Rectal smooth muscle tissue (tissue), 1 donor: ENCODE results near the gene TUSC7.

Experiments
- H3K27ac ChIP-seq: one replicate; pipeline ENCODE4 v1.7.0; 2013; ENCODE audit warnings: low read depth, low read length, inconsistent platforms
- H3K27me3 ChIP-seq: one replicate; pipeline ENCODE4 v1.7.0; 2013; ENCODE audit warnings: low read length; ENCODE audit not compliant: control insufficient read depth, insufficient read depth
- H3K36me3 ChIP-seq: one replicate; pipeline ENCODE4 v1.7.0; 2013; ENCODE audit warnings: low read length; ENCODE audit not compliant: control insufficient read depth, insufficient read depth
- H3K4me1 ChIP-seq: one replicate; pipeline ENCODE4 v1.7.0; 2013; ENCODE audit warnings: low read length; ENCODE audit not compliant: control insufficient read depth, insufficient read depth
- H3K4me3 ChIP-seq: one replicate; pipeline ENCODE4 v1.7.0; 2013; ENCODE audit warnings: low read length
- H3K9ac ChIP-seq: one replicate; pipeline ENCODE4 v1.7.0; 2013; ENCODE audit warnings: low read length

The TUSC7 gene

DNA sequence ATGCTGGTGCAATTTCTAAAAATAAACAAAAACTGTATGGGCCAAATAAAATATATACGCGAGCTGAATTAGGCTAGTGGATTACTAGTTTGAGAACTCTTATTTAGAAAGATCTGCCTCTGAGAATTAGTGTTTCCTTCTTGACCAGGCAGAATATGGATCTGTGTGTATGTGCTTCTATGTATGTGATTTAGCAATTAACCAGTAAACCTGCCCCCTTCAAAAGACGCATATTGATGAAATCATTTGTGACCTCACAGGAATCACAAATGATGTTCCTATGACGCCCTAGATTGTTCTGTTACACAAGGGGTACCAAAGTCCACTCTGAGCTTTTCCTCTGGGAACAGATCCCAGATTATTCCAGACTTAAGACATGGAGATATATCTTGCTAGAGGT, at the start of gene TUSC7:
TSS of gene TUSC7 (plus strand) at position 301 of the 400 bp plus-strand sequence.
- Histone ChIP-seq H3K9ac (no peak within 1 kb of the TSS), H3K36me3 (no peaks in the 10 kb centered on the region), H3K4me1 (no peaks in the 10 kb centered on the region), H3K27me3 (no peaks in the 10 kb centered on the region), H3K4me3 (no peak within 1 kb of the TSS), H3K27ac (no peak within 1 kb of the TSS)

DNA sequence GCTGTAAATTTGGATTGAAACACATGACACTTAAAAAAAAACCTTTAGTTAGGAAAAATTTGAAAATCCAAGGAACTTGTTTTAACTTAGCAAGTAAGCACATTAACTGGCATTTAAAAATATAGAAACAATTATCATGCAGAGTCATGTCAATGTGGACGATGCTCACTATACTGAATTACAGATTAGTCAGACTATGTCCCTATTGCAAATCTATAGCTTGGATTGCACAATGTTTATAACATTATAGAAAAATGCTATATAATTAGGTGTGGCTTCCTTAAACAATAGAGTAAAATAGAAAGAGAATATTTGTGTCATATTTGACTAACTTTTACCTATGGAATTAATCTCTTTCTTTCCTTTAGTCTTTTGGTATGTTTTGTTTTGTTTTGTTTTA, 48.4 kb upstream of the TUSC7 start:
- H3K9ac ChIP-seq: no peak overlapping the region

DNA sequence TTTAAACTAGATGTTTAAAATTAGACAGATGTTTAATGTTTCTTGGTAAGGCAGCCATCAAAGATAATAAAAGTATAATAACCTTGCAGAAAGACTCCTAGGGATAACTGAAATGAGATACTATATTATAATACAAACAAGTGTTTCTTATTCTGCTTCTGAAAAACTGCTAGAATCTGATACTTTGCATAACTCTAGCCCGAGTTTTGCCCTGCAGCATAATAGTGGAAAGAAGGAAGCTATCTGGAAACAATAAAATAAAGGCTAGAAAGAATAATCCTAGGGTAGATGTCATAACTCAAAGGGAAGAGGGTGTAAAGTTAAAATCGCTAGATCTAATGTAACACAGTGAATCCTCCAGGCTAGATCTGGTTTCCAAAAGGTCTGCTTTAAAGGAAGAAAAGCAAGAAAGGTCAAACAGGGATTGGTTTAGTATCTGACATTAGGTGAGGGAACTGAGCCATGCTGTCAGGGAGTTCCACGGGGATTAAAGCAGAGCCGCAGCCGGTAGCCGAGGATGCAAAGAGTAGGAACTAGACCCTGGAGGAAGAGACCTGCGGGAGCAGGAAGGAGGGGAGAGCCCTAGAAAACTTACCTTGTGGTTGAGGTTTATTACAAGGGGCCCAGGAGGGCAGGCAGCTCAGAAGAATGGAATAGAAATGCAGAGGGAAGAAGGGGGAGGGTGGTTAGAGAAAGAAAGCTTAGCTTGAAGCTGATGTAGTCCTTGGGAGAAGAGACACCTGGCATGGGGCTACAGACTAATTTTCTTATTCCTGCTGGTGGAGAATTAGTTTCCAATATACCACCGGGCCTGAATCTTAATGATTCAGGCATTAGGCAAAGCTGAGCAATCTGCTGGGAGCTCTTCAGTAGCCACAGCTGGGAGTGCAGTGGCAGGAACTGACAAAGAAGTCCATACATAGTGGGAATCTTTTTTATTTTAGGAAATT, 46.1 kb upstream of the TUSC7 start:
- H3K27ac ChIP-seq: no peak overlapping the region
- H3K27me3 ChIP-seq: no peaks in the 10 kb centered on the region
- no peaks in the 10 kb centered on the region for H3K36me3 ChIP-seq
- H3K4me1 ChIP-seq: peaks cover 3% of the 10 kb centered on the region
- H3K4me3 ChIP-seq: no peak overlapping the region
- H3K9ac ChIP-seq: no peak overlapping the region

More for the DNA sequence above, 48.4 kb upstream of the TUSC7 start:
- H3K27me3 ChIP-seq: no peaks in the 10 kb centered on the region
- H3K27ac ChIP-seq: no peak overlapping the region
- no peak overlapping the region for H3K4me3 ChIP-seq
- H3K36me3 ChIP-seq: no peaks in the 10 kb centered on the region
- H3K4me1 ChIP-seq: peaks cover 3% of the 10 kb centered on the region

DNA sequence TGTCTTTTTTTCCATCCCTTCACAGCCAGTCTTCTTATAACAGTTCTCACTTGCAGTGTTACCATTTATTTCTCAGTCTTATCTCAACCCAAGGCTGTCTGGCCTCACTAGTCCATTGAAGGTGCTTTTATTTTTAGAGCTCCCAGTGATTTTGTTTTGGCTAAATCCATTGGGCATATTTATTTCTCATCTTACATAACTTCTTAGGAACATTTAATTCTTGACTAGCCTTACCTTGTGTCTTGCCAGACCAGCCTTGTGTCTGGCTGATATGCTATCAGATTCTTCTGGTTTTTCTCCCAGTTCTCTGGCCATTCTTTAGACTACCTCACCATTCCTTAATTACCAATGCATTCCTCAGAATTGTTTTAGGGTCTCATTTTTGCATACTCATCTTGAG, 42.3 kb upstream of the TUSC7 start:
- no peak overlapping the region for H3K4me3 ChIP-seq
- no peaks in the 10 kb centered on the region for H3K27me3 ChIP-seq
- no peak overlapping the region for H3K9ac ChIP-seq
- H3K4me1 ChIP-seq: peaks cover 3% of the 10 kb centered on the region
- H3K36me3 ChIP-seq: no peaks in the 10 kb centered on the region
- H3K27ac ChIP-seq: no peak overlapping the region

DNA sequence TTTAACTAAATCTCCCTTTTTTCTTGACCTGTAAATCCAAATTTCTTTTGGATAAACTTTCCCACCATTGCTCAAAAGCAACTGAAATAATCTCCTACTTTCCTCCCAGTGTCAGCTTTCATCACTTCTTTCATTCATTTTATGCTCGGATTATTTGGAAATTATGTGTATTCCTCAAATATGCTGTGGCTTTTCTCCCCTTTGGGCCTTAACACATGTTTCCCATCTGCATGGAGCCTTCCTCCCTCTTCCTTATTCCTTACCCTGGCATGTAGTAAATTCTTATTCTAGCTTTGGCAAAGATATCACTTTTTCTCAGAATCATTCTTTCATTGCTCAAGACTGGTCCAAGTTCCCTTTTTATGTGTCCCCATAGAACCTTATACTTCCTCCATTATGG, 41.8 kb upstream of the TUSC7 start:
- Histone ChIP-seq H3K4me1 (peaks cover 3% of the 10 kb centered on the region), H3K9ac (no peak overlapping the region), H3K27me3 (no peaks in the 10 kb centered on the region), H3K27ac (no peak overlapping the region), H3K4me3 (no peak overlapping the region), H3K36me3 (no peaks in the 10 kb centered on the region)

DNA sequence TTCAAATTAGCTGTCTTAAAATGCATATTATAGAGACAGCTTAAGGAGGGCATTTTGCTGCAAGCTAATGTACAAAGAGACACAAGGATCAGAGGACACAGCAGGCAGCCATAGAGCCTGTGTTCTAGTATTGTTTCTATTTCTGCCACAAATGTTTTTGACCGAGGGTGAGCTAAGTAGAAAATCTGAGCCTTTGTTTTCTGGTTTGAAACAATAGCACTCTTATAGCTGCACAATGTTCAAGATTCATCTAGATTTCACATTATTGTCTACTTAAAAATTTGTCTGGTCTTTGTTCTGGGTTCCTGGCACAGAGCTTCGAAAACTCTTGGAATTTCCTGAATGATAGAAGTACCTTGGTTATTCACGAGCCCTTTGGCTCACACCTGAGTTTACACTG, 40.0 kb upstream of the TUSC7 start:
- Histone ChIP-seq H3K36me3 (no peaks in the 10 kb centered on the region), H3K27me3 (no peaks in the 10 kb centered on the region), H3K4me1 (no peaks in the 10 kb centered on the region), H3K4me3 (no peak overlapping the region), H3K27ac (no peak overlapping the region), H3K9ac (no peak overlapping the region)

DNA sequence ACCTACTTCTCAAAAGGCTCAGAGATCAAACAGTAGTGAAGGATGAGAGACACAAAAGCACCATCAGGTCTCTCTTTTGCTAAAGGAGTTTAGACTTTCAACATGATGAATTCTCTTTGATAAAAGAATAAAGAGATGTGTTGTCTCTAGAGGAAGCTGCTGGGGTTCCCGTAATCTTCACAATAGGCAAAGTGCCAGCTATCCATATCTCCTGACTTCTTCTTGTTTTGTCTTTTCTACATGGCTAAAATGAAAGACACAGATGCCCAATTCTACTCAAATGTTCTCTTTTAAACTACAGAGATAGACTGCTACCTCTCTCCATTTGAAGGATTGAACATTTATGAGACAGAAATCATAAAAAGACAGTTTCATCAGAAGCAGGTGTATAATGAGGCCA, 38.4 kb upstream of the TUSC7 start:
- H3K4me3 ChIP-seq: no peak overlapping the region
- H3K4me1 ChIP-seq: no peaks in the 10 kb centered on the region
- H3K36me3 ChIP-seq: no peaks in the 10 kb centered on the region
- no peaks in the 10 kb centered on the region for H3K27me3 ChIP-seq
- no peak overlapping the region for H3K9ac ChIP-seq
- no peak overlapping the region for H3K27ac ChIP-seq

DNA sequence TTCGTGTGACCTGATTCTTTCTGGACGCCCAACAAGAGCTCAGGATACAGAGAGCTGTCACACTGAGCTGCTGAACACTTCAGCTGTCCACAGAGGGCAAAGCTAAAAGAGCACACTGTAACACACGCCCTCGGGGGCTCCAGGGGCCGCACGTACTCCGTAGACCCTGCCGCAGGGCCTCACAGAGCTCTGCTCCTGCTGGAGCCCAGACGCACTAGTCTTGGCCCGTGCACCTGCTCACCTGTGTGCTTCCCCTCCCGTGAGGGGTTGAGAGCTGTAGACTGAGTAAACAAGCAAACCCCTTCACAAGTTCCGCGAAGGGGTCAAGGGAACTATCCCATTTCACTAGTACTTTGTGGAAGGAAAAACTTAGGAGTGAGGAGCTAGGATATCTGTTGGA, 30.7 kb upstream of the TUSC7 start:
- H3K9ac ChIP-seq: no peak overlapping the region
- H3K4me1 ChIP-seq: no peaks in the 10 kb centered on the region
- no peak overlapping the region for H3K4me3 ChIP-seq
- no peak overlapping the region for H3K27ac ChIP-seq
- H3K36me3 ChIP-seq: no peaks in the 10 kb centered on the region
- H3K27me3 ChIP-seq: no peaks in the 10 kb centered on the region

DNA sequence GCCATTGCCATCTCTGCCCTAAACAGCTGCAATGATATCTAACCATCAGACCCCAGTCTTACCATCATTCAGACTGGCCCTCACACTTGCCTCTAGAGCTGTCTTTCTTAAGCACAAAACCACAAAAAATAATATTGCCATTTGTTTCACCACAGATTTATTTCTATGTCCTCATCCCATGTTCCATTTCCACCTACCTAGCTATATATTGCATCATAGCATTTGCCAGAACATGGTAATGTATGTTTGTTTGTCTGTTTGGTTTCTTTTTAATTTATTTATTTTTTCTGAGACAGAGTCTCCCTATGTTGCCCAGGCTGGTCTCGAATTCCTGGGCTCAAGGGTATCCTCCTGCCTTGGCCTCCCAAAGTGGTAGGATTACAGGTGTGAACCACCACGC, 18.5 kb upstream of the TUSC7 start:
- no peak overlapping the region for H3K9ac ChIP-seq
- H3K36me3 ChIP-seq: no peaks in the 10 kb centered on the region
- no peak overlapping the region for H3K4me3 ChIP-seq
- no peak overlapping the region for H3K27ac ChIP-seq
- H3K4me1 ChIP-seq: no peaks in the 10 kb centered on the region
- no peaks in the 10 kb centered on the region for H3K27me3 ChIP-seq

DNA sequence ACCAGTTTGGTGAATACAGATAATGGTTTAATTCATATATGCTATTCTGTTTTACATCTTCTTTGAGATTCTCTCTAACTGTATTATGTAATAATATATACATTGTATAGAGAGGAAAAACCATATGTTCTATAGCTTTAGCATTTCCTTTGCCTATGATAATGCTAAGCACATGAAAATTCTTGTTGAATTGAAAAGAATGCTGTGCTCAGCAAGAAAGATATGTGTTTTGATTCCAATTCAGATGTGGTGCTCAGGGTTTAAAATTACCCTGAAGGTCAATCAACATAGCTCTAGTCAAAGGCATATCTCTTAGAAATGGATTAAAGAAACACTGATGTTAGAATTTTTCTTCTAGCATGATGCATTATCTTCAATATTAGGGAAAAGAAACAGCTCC, 8.5 kb upstream of the TUSC7 start:
- no peak overlapping the region for H3K9ac ChIP-seq
- H3K27ac ChIP-seq: no peak overlapping the region
- no peaks in the 10 kb centered on the region for H3K4me1 ChIP-seq
- no peaks in the 10 kb centered on the region for H3K27me3 ChIP-seq
- no peak overlapping the region for H3K4me3 ChIP-seq
- H3K36me3 ChIP-seq: no peaks in the 10 kb centered on the region

DNA sequence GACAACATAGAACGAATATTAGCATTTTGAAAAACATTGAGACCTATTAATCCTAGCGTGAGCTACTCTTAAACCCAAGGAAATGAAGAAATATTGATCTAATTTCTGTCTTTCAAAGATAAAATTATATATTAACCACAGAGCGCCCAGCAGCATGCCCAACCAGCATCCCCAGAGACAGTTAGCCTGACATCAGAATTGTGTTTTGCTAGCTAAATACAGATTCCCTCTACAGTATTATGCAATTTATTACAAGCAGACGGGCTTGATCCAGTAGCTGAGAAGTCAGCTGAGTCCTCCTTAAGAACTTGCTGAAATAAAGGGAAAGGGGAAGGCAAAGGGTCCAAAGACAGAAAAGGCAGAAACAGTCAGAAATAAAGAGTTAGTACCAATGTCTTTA, 7.2 kb upstream of the TUSC7 start:
- Histone ChIP-seq H3K9ac (no peak overlapping the region), H3K36me3 (no peaks in the 10 kb centered on the region), H3K27ac (no peak overlapping the region), H3K4me3 (no peak overlapping the region), H3K4me1 (no peaks in the 10 kb centered on the region), H3K27me3 (no peaks in the 10 kb centered on the region)

DNA sequence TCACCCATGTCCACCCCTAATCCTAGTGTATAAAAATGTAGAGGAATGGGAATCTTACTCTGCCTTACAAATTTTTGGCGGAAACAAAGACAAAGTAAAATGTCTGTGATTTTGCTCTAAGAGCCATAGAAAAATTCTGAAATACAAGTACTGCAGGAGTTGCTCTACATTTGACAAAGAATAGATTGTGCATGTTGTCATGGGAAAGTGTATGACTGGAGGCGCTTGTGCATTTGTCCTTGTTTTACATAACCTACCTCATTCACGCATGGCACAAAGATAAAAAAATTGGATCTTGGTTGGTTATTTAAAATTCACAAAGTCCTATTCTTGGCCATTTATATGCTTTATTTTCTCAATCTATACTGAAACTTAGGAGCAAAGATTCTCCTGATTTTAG, 2.0 kb upstream of the TUSC7 start:
- Histone ChIP-seq H3K4me3 (no peak overlapping the region), H3K4me1 (no peaks in the 10 kb centered on the region), H3K36me3 (no peaks in the 10 kb centered on the region), H3K27ac (no peak overlapping the region), H3K9ac (no peak overlapping the region), H3K27me3 (no peaks in the 10 kb centered on the region)

DNA sequence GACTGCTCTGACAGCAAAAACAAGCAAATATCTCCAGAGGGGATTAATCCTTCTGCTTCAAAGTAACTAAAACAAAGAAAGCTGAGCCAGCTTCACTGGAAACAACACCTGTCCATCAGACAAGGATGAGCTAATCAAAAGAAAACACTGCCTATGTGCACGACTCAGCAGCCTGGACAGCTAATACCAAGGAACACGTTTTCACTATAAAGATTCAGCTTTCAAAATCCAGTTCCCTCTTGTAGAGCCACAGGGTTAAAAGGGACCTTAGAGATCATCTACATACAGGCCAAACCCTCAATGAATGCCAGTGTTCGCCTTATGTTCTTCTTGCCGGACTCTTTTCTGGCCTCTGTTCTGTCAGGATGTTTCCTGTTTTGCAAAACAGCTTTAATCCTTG, 6.9 kb downstream of the TUSC7 start:
- Histone ChIP-seq H3K4me1 (no peaks in the 10 kb centered on the region), H3K36me3 (no peaks in the 10 kb centered on the region), H3K27ac (no peak overlapping the region), H3K9ac (no peak overlapping the region), H3K27me3 (no peaks in the 10 kb centered on the region), H3K4me3 (no peak overlapping the region)
